ENCODE results near the gene PPP1R1C. TPM values are rescaled to one million over a fixed set of nuclear protein-coding genes. Genes with fewer than 3 reads are reported as not detected.

The PPP1R1C gene, protein sequence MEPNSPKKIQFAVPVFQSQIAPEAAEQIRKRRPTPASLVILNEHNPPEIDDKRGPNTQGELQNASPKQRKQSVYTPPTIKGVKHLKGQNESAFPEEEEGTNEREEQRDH
- total RNA-seq, result 0.33 and 2.2 TPM in 2 replicates

DNA sequence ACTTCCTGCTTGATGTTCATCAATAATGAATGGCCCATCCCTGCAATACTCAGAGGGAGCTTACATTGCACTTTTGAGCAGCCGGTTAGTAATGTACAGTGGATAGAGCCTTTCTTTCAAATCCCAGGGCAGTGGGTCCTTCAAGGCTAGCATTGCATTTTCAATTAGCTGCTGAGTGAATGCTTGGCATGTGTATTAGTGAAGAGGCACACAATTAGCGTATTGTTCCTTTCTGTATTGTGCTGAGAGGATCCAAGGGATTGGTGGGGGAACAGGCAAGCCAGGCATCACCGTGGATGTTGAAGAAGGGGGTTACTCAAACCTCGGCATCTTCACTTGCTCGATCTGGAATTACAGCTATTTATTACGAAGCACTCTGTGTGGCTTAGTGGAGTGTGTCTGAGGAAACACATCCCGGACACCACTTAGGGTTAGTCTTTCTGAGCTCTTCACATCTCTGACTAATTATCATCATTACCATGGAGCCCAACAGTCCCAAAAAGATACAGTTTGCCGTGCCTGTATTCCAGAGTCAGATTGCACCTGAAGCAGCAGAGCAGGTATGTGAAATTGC is at the start of gene PPP1R1C:
PPP1R1C (plus strand) TSS at position 222 of the 574 bp plus-strand sequence; CDS start at position 480, 258 bp downstream.

Other genes starting within 250 kb of the PPP1R1C start
- 175 and 289 TPM in 2 replicates for gene ITPRID2, start 94.1 kb upstream of the PPP1R1C start, total RNA-seq

Measured in smooth muscle cell of trachea (primary cell).